ENCODE measurements around the gene BMPER. TPM values are rescaled to one million over a fixed set of nuclear protein-coding genes. Genes with fewer than 3 reads are reported as not detected.

Gene BMPER
- polyA plus RNA-seq, 1 of the 3 experiments (the other 2 are of a cell fraction), result 20.0 TPM

- CTCF ChIA-PET, result interaction anchor here (1.6 kb wide), 1 partner anchor 92 kb away, joined by 3 read pairs; no protein-coding TSS in a partner anchor
- no peak for DNase-seq
Observed at GRCh38 chr7:34042406-34042805, 137.1 kb downstream of the BMPER start.

DNA sequence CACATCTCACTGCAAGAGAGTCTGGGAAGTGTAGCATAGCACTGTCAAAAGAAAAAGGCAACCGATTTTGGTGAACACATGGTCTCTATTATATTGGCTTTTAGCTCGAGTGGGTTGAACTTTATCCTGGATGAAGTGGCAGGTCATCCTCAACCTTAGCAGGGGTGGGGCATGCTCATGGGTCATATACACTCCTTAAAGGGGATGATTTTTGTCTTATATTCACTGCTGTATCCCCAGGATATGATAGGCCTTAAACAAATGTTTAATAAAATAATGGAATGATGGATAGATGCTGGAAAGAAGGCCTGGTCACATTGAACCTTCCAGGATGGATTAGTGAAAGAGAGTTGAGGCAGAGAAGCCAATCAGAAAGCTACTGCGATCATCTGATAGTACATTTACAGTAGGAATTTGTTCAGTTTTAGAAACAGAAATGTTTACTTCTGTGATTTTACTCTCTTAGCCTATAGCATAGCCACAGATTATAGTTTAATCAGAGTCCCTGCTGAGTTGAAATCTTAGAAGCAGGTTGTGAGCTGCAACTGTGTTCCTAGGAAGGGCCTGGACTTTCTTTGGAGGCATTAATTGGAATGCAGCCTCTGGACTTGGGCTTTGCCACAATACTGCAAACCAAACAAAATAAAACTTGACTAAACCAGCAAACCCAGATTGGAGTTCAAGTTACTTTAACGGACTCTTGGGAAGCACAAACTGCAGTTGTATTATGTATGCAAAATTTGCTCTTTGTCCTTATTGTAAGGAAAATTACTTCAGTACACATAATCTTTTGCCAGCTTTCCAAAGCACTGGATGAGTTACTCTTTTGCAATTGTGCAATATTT, 138.3 kb downstream of the BMPER start:
- Histone ChIP-seq H3K36me3 (replicated peaks in 1 of 2; ENCODE audit: control insufficient read depth in 1 of 2, insufficient read depth in 2 of 2, low read length in 1 of 2) (no peaks in the 10 kb centered on the region), H3K79me2 (ENCODE audit: insufficient read depth) (no peaks in the 10 kb centered on the region), H3K4me1 (ENCODE audit: control insufficient read depth in 1 of 2, insufficient read depth in 2 of 2, low read depth in 1 of 2, low read length in 1 of 2) (peaks cover 0 to 35% of the 10 kb centered on the region in 2 experiments; a peak in 1 of 4 replicates), H2AFZ (ENCODE audit: low read depth) (no peak overlapping the region), H3K27me3 (ENCODE audit: insufficient read depth) (no peaks in the 10 kb centered on the region), H3F3A (replicated peaks; ENCODE audit: insufficient read depth) (peaks cover 9% of the 10 kb centered on the region), H3K27ac (ENCODE audit: low read depth in 2 of 2, low read length in 1 of 2) (no peak overlapping the region), H3K9ac (no peak overlapping the region), H3K4me2 (peak overlapping the region; percentile 21; the same call in 1 of the 2 replicates), H3K4me3 (ENCODE audit: low read depth in 2 of 2, low read length in 1 of 2) (no peak overlapping the region), H4K20me1 (ENCODE audit: insufficient read depth) (no peaks in the 10 kb centered on the region), H3K9me3 (no peaks in the 10 kb centered on the region), H3K9me2 (no peaks in the 10 kb centered on the region)
- ChIA-PET CTCF (no interaction called here), POLR2A (no interaction called here)
- DNase-seq, result no peak
- no peak for TF ChIP-seq RCOR1 (IDR thresholded peaks at IDR 0.05; ENCODE audit: low read length)
- WGBS (ENCODE audit: low lambda C conversion rate), result 47% methylated on average over 4 of the region's 4 CpGs

More at GRCh38 chr7:34042406-34042805, 137.1 kb downstream of the BMPER start:
- Histone ChIP-seq H4K20me1 (ENCODE audit: insufficient read depth) (no peaks in the 10 kb centered on the region), H3K4me2 (peak overlapping the region; percentile 21; the same call in 1 of the 2 replicates), H3K4me3 (ENCODE audit: low read depth in 2 of 2, low read length in 1 of 2) (no peak overlapping the region), H3K9me2 (no peaks in the 10 kb centered on the region), H3K9me3 (no peaks in the 10 kb centered on the region), H2AFZ (ENCODE audit: low read depth) (no peak overlapping the region), H3K9ac (peak overlapping the region; percentile 7; the same call in 1 of the 2 replicates), H3K36me3 (replicated peaks in 1 of 2; ENCODE audit: control insufficient read depth in 1 of 2, insufficient read depth in 2 of 2, low read length in 1 of 2) (no peaks in the 10 kb centered on the region), H3K27me3 (ENCODE audit: insufficient read depth) (no peaks in the 10 kb centered on the region), H3K27ac (ENCODE audit: low read depth in 2 of 2, low read length in 1 of 2) (peak overlapping the region in 1 of 2 experiments; percentile 45; a peak in 2 of 4 replicates), H3K4me1 (ENCODE audit: control insufficient read depth in 1 of 2, insufficient read depth in 2 of 2, low read depth in 1 of 2, low read length in 1 of 2) (peaks cover 0 to 30% of the 10 kb centered on the region in 2 experiments; a peak in 2 of 4 replicates), H3F3A (replicated peaks; ENCODE audit: insufficient read depth) (peaks cover 9% of the 10 kb centered on the region), H3K79me2 (ENCODE audit: insufficient read depth) (no peaks in the 10 kb centered on the region)
- TF ChIP-seq TEAD4 (IDR thresholded peaks at IDR 0.05; ENCODE audit: borderline replicate concordance, insufficient read depth) (0 out of 2 replicates have a peak, but pooled peaks have one; percentile 40), NFIC (IDR thresholded peaks at IDR 0.05; ENCODE audit: borderline replicate concordance) (no peak), FOSL2 (IDR thresholded peaks at IDR 0.05; ENCODE audit: borderline replicate concordance, low read depth) (peak; percentile 41; the same call in 1 of the 2 replicates), SMC3 (IDR thresholded peaks at IDR 0.05; ENCODE audit: low read depth, low read length) (no peak), MEF2A (IDR thresholded peaks at IDR 0.05; ENCODE audit: borderline replicate concordance, low read depth) (no peak), FOXM1 (IDR thresholded peaks at IDR 0.05; ENCODE audit: low read depth) (no peak), RFX5 (IDR thresholded peaks at IDR 0.05; ENCODE audit: low read length) (no peak), TCF12 (IDR thresholded peaks at IDR 0.05) (peak; percentile 55), POLR2AphosphoS5 (IDR thresholded peaks at IDR 0.05; ENCODE audit: low read depth, low read length) (peak; percentile 3; the same call in 1 of the 2 replicates), NRF1 (IDR thresholded peaks at IDR 0.05; ENCODE audit: low read depth, low read length) (no peak), SIN3A (IDR thresholded peaks at IDR 0.05; ENCODE audit: borderline replicate concordance, low read depth, low read length) (0 out of 2 replicates have a peak, but pooled peaks have one; percentile 30), MXI1 (IDR thresholded peaks at IDR 0.05; ENCODE audit: low read depth, low read length) (no peak), ELF1 (IDR thresholded peaks at IDR 0.05) (no peak), MAX (IDR thresholded peaks at IDR 0.05; ENCODE audit: low read depth) (no peak)
- TF ChIP-seq, protein P1, sequence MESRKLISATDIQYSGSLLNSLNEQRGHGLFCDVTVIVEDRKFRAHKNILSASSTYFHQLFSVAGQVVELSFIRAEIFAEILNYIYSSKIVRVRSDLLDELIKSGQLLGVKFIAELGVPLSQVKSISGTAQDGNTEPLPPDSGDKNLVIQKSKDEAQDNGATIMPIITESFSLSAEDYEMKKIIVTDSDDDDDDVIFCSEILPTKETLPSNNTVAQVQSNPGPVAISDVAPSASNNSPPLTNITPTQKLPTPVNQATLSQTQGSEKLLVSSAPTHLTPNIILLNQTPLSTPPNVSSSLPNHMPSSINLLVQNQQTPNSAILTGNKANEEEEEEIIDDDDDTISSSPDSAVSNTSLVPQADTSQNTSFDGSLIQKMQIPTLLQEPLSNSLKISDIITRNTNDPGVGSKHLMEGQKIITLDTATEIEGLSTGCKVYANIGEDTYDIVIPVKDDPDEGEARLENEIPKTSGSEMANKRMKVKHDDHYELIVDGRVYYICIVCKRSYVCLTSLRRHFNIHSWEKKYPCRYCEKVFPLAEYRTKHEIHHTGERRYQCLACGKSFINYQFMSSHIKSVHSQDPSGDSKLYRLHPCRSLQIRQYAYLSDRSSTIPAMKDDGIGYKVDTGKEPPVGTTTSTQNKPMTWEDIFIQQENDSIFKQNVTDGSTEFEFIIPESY (IDR thresholded peaks at IDR 0.05; ENCODE audit: borderline replicate concordance, low read depth), result no peak
- TF ChIP-seq, protein P2, sequence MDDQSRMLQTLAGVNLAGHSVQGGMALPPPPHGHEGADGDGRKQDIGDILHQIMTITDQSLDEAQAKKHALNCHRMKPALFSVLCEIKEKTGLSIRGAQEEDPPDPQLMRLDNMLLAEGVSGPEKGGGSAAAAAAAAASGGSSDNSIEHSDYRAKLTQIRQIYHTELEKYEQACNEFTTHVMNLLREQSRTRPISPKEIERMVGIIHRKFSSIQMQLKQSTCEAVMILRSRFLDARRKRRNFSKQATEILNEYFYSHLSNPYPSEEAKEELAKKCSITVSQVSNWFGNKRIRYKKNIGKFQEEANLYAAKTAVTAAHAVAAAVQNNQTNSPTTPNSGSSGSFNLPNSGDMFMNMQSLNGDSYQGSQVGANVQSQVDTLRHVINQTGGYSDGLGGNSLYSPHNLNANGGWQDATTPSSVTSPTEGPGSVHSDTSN (IDR thresholded peaks at IDR 0.05), result peak; percentile 50; the same call in 1 of the 2 replicates
- POLR2A ChIA-PET, result no interaction called here
- 25% methylated on average over 2 of the region's 2 CpGs for WGBS (ENCODE audit: low lambda C conversion rate)
